Jurkat, Clone E6-1 (cell line): Measurements from ENCODE around the gene SUPT3H.
A peak's percentile ranks its signal among the peaks of the same experiment; 100 is the strongest.

Experiments
- DNase-seq: peaks from one replicate; pipeline ENCODE4 v3.0.0-alpha.2; 2011; ENCODE audit warnings: low read depth, low spot score
- H3K4me3 ChIP-seq: 2 replicates; pipeline ENCODE4 v1.5.1; 2011; ENCODE audit warnings: mild to moderate bottlenecking, low read length, control low read depth, moderate library complexity

SUPT3H gene

GRCh38 chr6:44804546-44805159 lies 573.1 kb downstream of the SUPT3H start:
- H3K4me3 ChIP-seq: no peak overlapping the region
- no peak for DNase-seq

GRCh38 chr6:44804016-44804415 lies 573.7 kb downstream of the SUPT3H start:
- H3K4me3 ChIP-seq: no peak overlapping the region
- no peak for DNase-seq

- H3K4me3 ChIP-seq: no peak overlapping the region
These were observed 576.7 kb downstream of the SUPT3H start for GRCh38 chr6:44800784-44801592.

DNA sequence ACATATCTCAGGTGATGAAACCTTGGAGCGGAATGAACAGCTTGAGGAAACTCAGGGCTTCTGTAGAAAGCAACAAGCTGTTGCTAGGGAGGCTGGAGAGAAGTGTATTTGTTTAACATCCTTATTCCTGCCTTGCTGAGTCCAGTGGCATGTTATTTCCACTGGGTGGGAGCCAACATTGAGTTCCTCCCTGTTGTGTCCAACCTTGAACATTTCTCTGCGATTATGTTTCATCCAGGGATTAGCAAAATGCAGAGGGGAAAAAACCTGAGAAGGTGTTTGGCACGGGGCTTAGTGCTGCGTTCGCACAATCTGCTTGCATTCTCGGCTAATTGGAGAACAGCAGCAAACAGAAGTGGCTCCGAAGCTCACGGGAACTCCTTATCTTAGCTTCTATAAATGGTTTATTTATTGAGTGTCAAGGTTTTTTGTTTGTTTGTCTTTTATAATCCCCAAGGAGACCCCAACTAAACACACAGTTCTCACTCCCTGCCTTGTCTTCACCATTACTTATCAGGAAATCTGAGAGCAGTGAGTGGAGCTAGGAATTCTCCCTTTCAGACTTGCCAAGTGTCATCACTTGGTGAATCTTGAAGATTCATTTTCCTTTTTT lies 577.5 kb downstream of the SUPT3H start:
- no peak overlapping the region for H3K4me3 ChIP-seq
- DNase-seq: no peak

More at GRCh38 chr6:44800784-44801592, 576.7 kb downstream of the SUPT3H start:
- DNase-seq: no peak

DNA sequence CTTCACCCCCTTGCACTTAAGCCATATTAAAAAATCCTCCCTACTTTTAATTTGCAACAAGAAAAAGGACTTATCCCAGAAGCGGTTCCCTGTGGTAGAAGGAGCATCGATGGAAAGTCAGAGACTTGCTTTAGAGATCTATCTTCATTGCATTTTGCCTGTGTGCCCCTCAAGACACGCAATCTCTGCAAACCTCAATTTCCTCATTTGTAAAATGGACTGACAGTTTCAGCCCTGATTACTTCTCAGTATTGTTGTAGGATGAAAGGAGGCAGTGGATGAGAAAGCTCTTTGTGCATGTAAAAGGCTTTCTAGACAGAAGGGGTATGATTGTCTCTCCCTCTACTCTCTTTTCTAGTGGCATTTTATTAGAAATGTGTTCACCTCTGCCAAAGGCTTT lies 580.0 kb downstream of the SUPT3H start:
- no peak overlapping the region for H3K4me3 ChIP-seq
- DNase-seq: no peak

DNA sequence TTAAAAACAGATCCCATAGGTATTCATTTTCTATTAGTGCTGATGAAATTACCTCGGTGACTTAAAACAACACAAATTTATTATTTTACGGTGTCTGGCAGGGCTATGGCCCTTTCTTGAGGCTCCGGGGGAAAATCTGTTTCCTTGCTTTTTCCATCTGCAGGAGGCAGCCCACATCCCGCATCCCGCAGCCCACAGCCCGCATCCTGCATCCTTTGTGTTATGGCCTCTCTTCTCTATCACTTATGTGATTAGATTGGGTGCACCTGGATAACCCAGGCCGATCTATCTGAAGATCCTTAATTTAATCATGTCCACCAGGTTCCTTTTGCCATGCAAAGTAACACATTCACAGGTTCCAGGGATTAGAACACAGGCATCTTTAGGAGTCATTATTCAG lies 582.4 kb downstream of the SUPT3H start:
- no peak for DNase-seq
- no peak overlapping the region for H3K4me3 ChIP-seq

DNA sequence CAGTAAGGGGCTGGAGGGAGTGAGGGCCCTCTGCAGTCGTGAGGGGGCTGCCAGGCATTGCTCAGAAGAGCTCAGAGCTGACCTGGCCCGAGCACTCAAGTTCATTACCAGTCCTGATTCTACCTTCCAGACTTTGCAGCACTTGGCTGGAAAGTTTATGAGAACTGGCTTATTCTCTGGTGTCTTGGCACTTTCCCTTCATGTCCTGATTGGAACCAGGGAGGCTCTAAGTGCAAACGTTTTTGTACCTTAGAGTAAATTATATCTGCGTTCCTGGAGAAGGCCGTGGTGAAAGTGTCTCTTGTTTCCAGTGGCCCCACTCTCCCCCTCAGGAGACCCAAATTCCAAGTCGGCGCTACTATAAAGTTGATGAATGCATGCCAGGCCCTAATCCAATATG lies 587.9 kb downstream of the SUPT3H start:
- no peak overlapping the region for H3K4me3 ChIP-seq
- DNase-seq: no peak

GRCh38 chr6:44789061-44789460 lies 588.7 kb downstream of the SUPT3H start:
- no peak for DNase-seq
- H3K4me3 ChIP-seq: no peak overlapping the region

DNA sequence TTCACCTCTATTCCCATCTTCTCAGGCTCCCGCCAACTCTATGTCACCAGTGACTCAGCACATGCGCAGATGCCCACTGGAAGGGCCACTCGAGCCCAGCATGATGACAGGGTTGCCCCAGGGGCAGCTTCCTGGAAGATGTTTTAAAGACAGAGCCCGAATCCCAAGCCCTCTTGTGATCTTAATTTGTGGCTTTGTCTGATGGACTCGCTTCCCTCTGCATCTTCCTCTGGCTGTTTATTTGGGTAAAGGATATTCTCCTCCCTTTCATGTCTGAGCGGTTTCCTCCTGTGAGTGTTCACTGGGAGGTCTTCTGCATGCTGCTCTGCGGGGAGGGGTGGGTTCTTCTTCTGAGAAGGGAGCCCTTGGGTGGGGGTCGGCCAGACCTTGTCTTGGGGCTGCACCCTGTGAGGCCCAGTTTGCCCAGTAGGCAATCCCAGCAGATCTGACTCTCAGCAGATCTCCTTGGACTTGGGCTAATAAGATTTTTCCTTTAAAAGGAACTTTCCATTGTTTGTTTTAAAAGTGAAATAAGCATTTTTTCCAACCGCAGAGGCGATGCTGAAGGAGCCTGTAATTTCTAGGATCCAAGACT lies 589.2 kb downstream of the SUPT3H start:
- DNase-seq: peak; percentile 42
- no peak overlapping the region for H3K4me3 ChIP-seq

DNA sequence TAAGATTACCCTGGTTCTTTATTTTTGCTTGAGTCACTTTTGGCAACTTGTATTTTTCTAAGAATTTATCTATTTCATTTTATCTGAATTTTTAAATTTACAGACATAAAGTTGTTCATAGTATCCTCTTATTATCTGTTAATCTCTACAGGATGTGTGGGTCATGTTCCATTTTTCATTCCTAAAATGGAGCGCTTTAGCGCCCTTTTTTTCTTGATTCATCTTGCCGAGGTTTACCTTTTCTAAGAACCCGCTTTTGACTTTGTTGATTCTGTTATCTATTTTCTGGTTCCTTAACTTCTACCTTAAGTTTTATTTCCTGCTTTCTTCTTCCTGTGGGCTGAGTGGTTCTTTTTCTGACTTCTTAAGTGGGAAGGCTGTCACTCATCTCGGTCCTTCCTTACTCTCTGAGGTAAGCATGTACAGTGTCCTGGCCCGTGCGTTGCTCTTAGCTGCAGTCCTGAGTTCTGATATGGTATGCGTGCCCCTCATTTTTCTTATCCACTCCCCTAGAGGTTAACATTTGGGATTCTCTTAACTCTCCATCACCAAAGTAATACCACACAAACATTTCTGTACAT lies 590.4 kb downstream of the SUPT3H start:
- peak; percentile 61 for DNase-seq
- H3K4me3 ChIP-seq: no peak overlapping the region

GRCh38 chr6:44785130-44785529 lies 592.6 kb downstream of the SUPT3H start:
- no peak overlapping the region for H3K4me3 ChIP-seq
- DNase-seq: no peak

DNA sequence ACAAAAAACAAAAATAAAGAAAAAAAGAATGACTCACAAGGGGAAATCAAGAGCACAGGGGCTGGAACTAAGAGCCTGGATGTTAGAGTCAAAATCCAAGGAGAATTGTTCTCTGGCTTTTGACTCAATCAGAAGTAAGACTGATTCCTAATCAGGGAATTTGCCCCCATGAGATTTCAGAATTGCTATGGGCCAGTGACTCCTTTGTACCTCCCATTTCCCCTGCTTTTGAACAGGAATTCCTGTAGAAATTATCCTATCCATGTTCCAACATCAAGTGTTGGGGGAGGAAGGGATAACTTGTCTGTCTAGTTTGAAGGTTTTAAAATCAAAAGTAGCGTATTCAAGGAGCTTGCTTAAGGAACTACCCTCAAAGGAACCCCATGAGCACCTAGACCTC lies 593.5 kb downstream of the SUPT3H start:
- no peak overlapping the region for H3K4me3 ChIP-seq
- DNase-seq: no peak

DNA sequence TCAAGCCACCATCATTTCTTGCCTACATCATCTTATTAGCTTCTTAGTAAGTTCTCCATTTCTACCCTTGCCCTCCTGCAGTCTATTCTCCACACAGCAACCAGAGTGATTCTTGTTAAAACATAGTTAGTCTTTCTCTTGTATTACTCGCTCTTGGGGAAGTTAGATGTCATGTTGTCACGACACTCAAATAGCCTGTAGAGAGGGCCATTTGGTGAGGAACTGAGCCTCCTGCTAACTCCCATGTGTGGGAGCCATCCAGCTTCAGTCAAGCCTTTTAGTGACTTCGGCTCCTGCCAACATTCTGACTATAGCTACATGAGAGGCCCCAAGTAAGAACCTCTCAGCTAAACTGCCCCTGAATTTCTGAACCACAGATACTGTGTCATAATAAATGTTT lies 594.8 kb downstream of the SUPT3H start:
- no peak for DNase-seq

DNA sequence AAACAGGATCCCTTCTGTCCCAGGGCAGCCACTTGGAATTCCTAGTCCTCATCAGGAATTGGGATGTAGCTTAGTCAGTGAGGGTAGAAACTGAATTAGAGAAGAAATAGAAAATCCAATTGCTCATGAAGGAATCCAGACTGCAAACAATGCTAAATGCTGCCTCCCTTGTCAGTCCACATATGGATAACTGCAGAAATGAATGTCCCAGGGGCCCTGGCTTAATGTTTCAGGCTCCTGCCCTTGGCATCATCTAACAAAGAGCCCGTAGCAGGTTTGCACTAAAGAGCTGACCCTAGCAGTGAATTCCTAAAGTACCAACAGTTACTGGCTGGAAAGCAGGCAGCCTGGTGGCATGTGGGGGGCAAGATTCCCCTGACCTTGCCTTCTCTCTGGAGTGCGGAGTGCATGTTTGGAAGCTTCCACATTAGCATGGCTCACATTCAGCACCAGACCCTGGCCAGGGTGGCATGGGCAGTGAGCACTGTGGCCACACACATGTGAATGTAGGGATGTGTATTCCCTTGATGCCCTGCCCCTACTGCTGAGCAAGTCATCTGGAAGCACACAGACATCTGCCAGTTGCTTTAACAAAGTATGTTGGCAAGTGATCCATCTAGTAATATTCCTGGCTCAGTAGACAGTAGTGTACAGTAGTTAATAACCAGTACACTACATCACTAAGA lies 595.7 kb downstream of the SUPT3H start:
- no peak for DNase-seq
- no peak overlapping the region for H3K4me3 ChIP-seq

More for the DNA sequence above, 594.8 kb downstream of the SUPT3H start:
- no peak overlapping the region for H3K4me3 ChIP-seq

DNA sequence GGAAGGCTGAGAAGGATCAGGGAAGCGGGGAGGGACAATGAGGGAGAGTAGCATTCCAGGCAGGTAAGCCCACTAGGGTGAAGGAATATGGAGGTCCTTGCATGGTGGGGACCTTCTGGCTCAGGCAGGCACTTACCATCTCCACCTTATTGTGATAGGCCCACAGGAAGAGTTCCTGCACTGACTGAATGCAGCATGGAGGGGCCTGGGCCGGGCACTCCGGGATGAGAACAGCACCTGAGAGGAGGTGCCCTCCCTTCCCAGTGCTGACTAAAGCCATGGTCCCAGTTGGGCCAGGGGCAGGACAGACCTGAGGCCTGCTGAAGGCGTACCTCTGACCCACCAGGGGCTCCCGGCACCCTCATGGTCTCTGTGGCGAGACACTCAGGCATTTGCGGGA lies 597.6 kb downstream of the SUPT3H start:
- no peak overlapping the region for H3K4me3 ChIP-seq
- DNase-seq: no peak

- no peak for DNase-seq
- H3K4me3 ChIP-seq: no peak overlapping the region
These were observed 598.5 kb downstream of the SUPT3H start for GRCh38 chr6:44779130-44779826.
